ENCODE measurements around the gene SNRPA.

DNA sequence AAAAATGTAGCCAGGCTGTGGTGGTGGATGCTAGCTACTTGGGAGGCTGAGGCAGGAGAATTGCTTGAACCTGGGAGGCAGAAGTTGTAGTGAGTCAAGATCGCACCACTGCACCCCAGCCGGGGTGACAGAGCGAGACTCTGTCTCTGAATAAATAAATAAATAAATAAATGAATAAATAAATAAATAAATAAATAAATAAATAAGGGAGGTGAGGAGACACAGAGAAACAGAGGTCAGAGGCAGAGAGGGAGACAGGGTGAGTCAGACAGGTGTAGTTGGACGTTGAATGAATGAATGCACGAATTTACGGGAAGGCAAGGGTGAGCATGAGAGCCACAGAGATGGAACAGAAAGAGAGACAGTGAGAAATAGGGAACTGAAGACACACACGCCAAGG, 30.1 kb downstream of the SNRPA start:
- TF ChIP-seq, protein P1, sequence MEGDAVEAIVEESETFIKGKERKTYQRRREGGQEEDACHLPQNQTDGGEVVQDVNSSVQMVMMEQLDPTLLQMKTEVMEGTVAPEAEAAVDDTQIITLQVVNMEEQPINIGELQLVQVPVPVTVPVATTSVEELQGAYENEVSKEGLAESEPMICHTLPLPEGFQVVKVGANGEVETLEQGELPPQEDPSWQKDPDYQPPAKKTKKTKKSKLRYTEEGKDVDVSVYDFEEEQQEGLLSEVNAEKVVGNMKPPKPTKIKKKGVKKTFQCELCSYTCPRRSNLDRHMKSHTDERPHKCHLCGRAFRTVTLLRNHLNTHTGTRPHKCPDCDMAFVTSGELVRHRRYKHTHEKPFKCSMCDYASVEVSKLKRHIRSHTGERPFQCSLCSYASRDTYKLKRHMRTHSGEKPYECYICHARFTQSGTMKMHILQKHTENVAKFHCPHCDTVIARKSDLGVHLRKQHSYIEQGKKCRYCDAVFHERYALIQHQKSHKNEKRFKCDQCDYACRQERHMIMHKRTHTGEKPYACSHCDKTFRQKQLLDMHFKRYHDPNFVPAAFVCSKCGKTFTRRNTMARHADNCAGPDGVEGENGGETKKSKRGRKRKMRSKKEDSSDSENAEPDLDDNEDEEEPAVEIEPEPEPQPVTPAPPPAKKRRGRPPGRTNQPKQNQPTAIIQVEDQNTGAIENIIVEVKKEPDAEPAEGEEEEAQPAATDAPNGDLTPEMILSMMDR (IDR thresholded peaks at IDR 0.05; ENCODE audit: poor library complexity): no peak
- no peak for TF ChIP-seq EZH2phosphoT487 (IDR thresholded peaks at IDR 0.05; ENCODE audit: low read depth, severe bottlenecking, unreplicated experiment)
